Esophagus squamous epithelium (tissue), 4 donors: ENCODE data around the gene PRKAG1.

ENCODE experiments used
- POLR2A ChIP-seq, 4 donors: fragments of 450-650 bp; IDR thresholded peaks; one replicate each; pipeline ENCODE4 v1.6.1; 2017; ENCODE audit warnings: antibody characterized with exemption in 4 of 4, mild to moderate bottlenecking in 4 of 4, moderate library complexity in 3 of 4
- TF ChIP-seq, protein P1 (sequence below), 6 experiments: fragments of 450-650 bp in 4 of 6; fragments of 200-600 bp in 2 of 6; sonication (generic) in 2 of 6; IDR thresholded peaks; one replicate each; pipeline ENCODE4 v1.5.1; 2016 to 2019; ENCODE audit warnings: antibody characterized with exemption in 6 of 6, mild to moderate bottlenecking in 4 of 6, moderate library complexity in 4 of 6

DNA sequence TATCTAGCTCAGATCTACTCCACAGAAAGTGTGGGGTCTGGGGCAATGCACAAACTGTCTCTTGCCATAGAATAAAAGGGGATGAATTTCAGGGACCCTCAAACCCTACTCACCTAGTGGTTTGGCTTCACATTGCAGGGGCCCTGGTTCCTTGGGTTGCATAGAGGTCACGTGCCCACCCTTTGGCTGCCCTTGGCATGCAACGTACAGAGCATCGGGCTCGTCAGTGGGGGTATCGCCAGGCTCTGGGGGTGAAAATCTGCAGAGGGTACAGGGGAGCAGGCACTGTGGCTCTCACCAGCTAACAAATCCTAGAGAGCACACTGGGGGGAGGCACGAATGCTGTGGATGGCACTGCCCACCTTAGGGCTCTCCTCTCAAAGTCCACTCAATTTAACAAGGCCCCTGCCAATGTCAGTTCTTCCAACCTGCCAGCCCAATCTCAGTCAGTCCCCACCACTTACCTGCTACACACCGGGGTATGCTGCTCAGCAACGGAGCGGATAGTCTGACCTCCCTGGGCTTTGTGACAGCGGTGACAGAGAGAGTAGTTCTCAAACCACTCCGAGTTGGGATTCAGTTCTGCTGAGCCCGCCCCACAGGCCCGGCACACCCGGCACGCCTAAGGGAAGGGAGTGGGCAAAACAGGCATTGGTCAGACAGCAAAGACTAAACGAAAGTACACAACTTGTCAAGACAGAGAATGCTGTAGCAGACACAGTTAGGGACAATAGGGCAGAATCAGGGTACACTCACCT is 34.1 kb upstream of the PRKAG1 start:
- TF ChIP-seq, protein P1, sequence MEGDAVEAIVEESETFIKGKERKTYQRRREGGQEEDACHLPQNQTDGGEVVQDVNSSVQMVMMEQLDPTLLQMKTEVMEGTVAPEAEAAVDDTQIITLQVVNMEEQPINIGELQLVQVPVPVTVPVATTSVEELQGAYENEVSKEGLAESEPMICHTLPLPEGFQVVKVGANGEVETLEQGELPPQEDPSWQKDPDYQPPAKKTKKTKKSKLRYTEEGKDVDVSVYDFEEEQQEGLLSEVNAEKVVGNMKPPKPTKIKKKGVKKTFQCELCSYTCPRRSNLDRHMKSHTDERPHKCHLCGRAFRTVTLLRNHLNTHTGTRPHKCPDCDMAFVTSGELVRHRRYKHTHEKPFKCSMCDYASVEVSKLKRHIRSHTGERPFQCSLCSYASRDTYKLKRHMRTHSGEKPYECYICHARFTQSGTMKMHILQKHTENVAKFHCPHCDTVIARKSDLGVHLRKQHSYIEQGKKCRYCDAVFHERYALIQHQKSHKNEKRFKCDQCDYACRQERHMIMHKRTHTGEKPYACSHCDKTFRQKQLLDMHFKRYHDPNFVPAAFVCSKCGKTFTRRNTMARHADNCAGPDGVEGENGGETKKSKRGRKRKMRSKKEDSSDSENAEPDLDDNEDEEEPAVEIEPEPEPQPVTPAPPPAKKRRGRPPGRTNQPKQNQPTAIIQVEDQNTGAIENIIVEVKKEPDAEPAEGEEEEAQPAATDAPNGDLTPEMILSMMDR (IDR thresholded peaks at IDR 0.05) = no peak
- TF ChIP-seq POLR2A (IDR thresholded peaks at IDR 0.05) = no peak
